ENCODE measurements around the gene HMGN3. TPM values are rescaled to one million over a fixed set of nuclear protein-coding genes. Genes with fewer than 3 reads are reported as not detected.

The HMGN3 gene
- total RNA-seq, 1 experiment from 2014 or later, result 183 TPM

DNA sequence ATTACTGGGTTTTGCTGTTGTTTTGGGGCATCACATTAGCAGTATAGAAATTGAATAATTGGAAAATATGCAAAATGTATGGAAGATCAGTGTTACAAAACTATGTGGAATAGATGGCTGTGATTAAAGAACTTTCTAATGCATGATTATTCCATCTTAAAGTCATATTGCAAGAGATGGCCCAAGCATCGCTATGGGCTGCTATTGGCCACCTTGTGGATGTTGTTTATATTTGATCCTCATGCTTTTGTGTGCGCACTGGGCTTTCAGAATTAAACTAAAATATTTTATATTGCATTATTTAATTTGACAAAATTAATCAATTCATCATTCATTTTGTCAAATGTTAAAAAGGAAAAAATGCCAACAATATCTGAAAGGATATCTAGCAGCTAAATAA is 16.1 kb upstream of the HMGN3 start:
- Histone ChIP-seq H3K27ac (ENCODE audit: insufficient read length, low read depth, low read length) (no peak overlapping the region), H3K56ac (ENCODE audit: insufficient read length, low read depth, low read length) (no peak overlapping the region), H4K91ac (ENCODE audit: insufficient read length, low read depth, low read length) (no peak overlapping the region), H3K4me2 (ENCODE audit: insufficient read depth, insufficient read length, low read length) (no peak overlapping the region), H3K14ac (ENCODE audit: insufficient read depth, low read length) (no peak overlapping the region), H3K27me3 (ENCODE audit: insufficient read depth, low read length) (no peaks in the 10 kb centered on the region), H3K23ac (ENCODE audit: insufficient read length, low read depth, low read length) (no peak overlapping the region), H4K5ac (ENCODE audit: insufficient read length, low read depth, low read length) (no peak overlapping the region), H3K4ac (ENCODE audit: low read depth, low read length) (no peak overlapping the region), H4K20me1 (ENCODE audit: control insufficient read depth, insufficient read depth, insufficient read length) (no peaks in the 10 kb centered on the region), H3K18ac (ENCODE audit: insufficient read length, low read depth, low read length) (no peak overlapping the region), H3K79me2 (ENCODE audit: insufficient read depth, low read length) (no peaks in the 10 kb centered on the region), H2BK20ac (ENCODE audit: low read depth, low read length, poor library complexity, severe bottlenecking) (no peak overlapping the region), H2BK15ac (ENCODE audit: low read depth, low read length) (no peak overlapping the region), H3T11ph (ENCODE audit: low read length) (no peak overlapping the region), H3K79me1 (ENCODE audit: insufficient read depth, low read depth, low read length, poor library complexity, severe bottlenecking) (no peaks in the 10 kb centered on the region), H3K23me2 (ENCODE audit: insufficient read length, low read depth, low read length, poor library complexity, severe bottlenecking) (no peaks in the 10 kb centered on the region), H2BK12ac (ENCODE audit: insufficient read length, low read depth, low read length) (no peak overlapping the region), H2AK5ac (ENCODE audit: insufficient read length, low read length) (no peak overlapping the region), H3K4me1 (ENCODE audit: insufficient read depth, low read length) (no peaks in the 10 kb centered on the region), H2BK5ac (ENCODE audit: insufficient read length, low read length) (no peak overlapping the region), H4K8ac (replicated peaks; ENCODE audit: insufficient read length, low read depth, low read length) (no peak overlapping the region), H3K9ac (ENCODE audit: extremely low read depth, insufficient read length, low read length) (no peak overlapping the region), H3K9me3 (ENCODE audit: control insufficient read depth, low read depth, low read length) (no peaks in the 10 kb centered on the region), H2BK120ac (ENCODE audit: low read depth, low read length, poor library complexity, severe bottlenecking) (no peak overlapping the region), H2AFZ (ENCODE audit: low read length) (no peak overlapping the region)
- no peak overlapping the region for H3K4me3 Mint-ChIP-seq
- H3K4me1 Mint-ChIP-seq, result peaks cover 4% of the 10 kb centered on the region in 2 experiments; a peak in 3 of 4 replicates
- TF ChIP-seq, protein P1, sequence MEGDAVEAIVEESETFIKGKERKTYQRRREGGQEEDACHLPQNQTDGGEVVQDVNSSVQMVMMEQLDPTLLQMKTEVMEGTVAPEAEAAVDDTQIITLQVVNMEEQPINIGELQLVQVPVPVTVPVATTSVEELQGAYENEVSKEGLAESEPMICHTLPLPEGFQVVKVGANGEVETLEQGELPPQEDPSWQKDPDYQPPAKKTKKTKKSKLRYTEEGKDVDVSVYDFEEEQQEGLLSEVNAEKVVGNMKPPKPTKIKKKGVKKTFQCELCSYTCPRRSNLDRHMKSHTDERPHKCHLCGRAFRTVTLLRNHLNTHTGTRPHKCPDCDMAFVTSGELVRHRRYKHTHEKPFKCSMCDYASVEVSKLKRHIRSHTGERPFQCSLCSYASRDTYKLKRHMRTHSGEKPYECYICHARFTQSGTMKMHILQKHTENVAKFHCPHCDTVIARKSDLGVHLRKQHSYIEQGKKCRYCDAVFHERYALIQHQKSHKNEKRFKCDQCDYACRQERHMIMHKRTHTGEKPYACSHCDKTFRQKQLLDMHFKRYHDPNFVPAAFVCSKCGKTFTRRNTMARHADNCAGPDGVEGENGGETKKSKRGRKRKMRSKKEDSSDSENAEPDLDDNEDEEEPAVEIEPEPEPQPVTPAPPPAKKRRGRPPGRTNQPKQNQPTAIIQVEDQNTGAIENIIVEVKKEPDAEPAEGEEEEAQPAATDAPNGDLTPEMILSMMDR (conservative IDR thresholded peaks at IDR 0.05), result peak; percentile 37; the same call in 1 of the 3 replicates
- H3K9me3 Mint-ChIP-seq, result peaks cover 19 to 25% of the 10 kb centered on the region in 2 experiments
- peaks cover 2 to 14% (median 11%) of the 10 kb centered on the region in 3 experiments; a peak in 4 of 7 replicates for H3K36me3 Mint-ChIP-seq (ENCODE audit: insufficient read depth in 1 of 3, low read depth in 3 of 3)
- H3K27ac Mint-ChIP-seq, result no peak overlapping the region
- no peak for DNase-seq
- WGBS (ENCODE audit: extremely low coverage, insufficient read length, low lambda C conversion rate), result no CpG with 5 or more reads among the region's 2 CpGs
- H3K27me3 Mint-ChIP-seq (ENCODE audit: low read depth), result peaks cover 2% of the 10 kb centered on the region; the same call in 1 of the 2 replicates

Data from H9 (cell line).